Measurements from ENCODE around the gene SLC38A1.
"Not testable (repeated sequence)": the region's sequence is repeated elsewhere in the genome, so short reads cannot be mapped to it uniquely, and the experiment has no call there.

The SLC38A1 gene

GRCh38 chr12:46162549-46163076, 106.2 kb downstream of the SLC38A1 start:
- not testable (repeated sequence) for DNase-seq

GRCh38 chr12:46160981-46161690, 107.7 kb downstream of the SLC38A1 start:
- no peak for DNase-seq

GRCh38 chr12:46160101-46160980, 108.5 kb downstream of the SLC38A1 start:
- DNase-seq, result no peak

GRCh38 chr12:46159309-46159901, 109.4 kb downstream of the SLC38A1 start:
- no peak for DNase-seq

GRCh38 chr12:46158501-46158900, 110.3 kb downstream of the SLC38A1 start:
- no peak for DNase-seq

GRCh38 chr12:46154221-46154985, 114.4 kb downstream of the SLC38A1 start:
- DNase-seq, result no peak

- DNase-seq, result no peak
Measured at GRCh38 chr12:46153268-46153872, 115.5 kb downstream of the SLC38A1 start.

- DNase-seq, result no peak
Measured at GRCh38 chr12:46152456-46152855, 116.4 kb downstream of the SLC38A1 start.

- DNase-seq, result no peak
Measured at GRCh38 chr12:46150735-46151134, 118.1 kb downstream of the SLC38A1 start.

GRCh38 chr12:46149905-46150304, 118.9 kb downstream of the SLC38A1 start:
- no peak for DNase-seq

GRCh38 chr12:46149079-46149464, 119.8 kb downstream of the SLC38A1 start:
- no peak for DNase-seq

- DNase-seq, result no peak
Measured at GRCh38 chr12:46148327-46149078, 120.3 kb downstream of the SLC38A1 start.

- no peak for DNase-seq
Measured at GRCh38 chr12:46147144-46147543, 121.7 kb downstream of the SLC38A1 start.

- DNase-seq, result no peak
Measured at GRCh38 chr12:46145881-46146280, 123.0 kb downstream of the SLC38A1 start.

- no peak for DNase-seq
Measured at GRCh38 chr12:46144433-46144832, 124.4 kb downstream of the SLC38A1 start.

GRCh38 chr12:46136249-46136648, 132.6 kb downstream of the SLC38A1 start:
- no peak for DNase-seq

GRCh38 chr12:46135750-46136149, 133.1 kb downstream of the SLC38A1 start:
- DNase-seq, result no peak

- no peak for DNase-seq
Measured at GRCh38 chr12:46134852-46135251, 134.0 kb downstream of the SLC38A1 start.

GRCh38 chr12:46134205-46134811, 134.5 kb downstream of the SLC38A1 start:
- DNase-seq, result no peak

GRCh38 chr12:46133751-46134150, 135.1 kb downstream of the SLC38A1 start:
- no peak for DNase-seq
